ENCODE results near the gene KCNK17.

The KCNK17 gene

DNA sequence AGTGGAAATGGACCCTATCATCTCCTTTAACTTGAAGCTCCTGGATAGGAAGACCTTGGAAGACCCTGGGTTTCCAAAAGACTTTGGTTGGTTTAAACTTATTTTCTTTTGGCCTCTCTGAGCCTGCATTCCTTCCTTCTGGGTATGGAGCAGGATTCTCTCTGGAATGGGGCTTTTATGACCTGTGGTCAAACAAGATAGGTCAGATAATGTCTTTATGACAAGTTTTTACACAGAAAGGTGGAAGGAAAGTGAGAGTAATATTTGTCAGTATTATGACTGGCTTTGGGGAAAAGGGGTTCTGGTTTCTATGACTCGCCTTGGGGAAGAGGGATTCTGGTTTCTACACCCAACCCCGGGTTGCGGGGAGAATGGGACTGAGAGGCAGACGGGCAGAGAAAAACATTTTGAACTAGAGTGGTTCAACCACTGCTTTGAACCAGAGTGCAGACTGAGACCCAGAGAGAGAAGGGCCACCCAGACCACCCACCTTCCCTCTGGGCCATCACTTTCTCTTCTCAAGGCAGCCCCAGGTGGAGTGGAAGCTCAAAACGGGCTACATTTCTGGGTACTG lies 47.4 kb downstream of the KCNK17 start:
- no peak for DNase-seq (ENCODE audit: low read depth in 2 of 2)

DNA sequence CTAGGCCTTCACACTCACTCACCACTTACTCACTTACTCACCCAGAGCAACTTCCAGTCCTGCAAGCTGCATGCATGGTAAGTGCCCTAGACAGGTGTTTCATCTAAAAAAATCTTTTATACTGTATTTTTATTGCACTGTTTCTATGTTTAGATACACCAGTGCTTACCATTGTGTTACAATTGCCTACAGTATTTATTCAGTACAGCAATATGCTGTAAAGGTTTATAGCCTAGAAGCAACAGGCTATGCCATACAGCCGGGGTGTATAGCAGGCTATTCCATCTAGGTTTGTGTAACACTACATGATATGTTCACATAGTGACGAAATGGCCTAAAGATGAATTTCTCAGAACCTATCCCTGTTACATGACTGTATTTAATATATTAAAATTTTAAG lies 47.8 kb downstream of the KCNK17 start:
- DNase-seq (ENCODE audit: low read depth in 2 of 2) = no peak

GRCh38 chr6:39263303-39264037 lies 50.7 kb downstream of the KCNK17 start:
- no peak for DNase-seq (ENCODE audit: low read depth in 2 of 2)

DNA sequence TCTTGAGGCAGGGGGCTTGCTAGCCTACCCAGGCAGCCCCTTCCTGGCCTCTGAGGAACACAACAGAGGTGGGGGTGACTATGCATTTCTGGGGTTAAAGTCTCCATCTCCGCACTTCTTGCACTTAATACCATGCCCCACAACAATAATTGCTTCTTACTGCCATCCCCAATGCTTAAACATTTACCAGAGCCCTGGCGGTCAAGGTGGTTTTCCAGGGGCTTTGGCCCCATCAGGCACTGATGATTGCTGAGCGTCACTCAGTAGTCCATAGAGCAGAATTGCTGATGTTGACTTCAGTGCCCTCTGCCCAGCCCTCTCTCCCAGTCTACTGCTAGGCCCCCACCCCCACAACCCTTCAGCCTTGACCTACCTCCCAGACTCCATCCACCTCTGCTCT lies 52.5 kb downstream of the KCNK17 start:
- no peak for DNase-seq (ENCODE audit: low read depth in 2 of 2)

DNA sequence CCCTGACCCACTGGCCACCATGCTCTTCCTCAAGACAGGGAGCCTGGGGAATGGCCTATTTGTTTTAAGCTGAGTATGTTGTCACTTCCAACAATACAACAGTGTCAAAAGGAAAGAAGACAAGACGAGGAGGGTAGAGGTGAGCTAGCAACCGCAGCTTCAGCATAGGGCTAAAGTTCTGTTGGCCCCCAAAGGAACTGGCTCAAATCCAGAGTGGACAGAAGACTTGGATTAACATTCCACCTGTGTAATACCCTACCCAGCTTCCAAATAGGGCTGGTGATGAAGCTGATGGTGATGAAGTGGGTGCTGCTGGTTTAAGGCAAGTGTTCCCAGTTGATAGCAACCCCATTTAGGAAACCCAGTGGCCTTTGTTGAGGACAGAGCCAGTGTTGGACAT lies 53.3 kb downstream of the KCNK17 start:
- DNase-seq (ENCODE audit: low read depth in 2 of 2) = no peak

- DNase-seq (ENCODE audit: low read depth in 2 of 2) = no peak
Observed at GRCh38 chr6:39260456-39260855, 53.8 kb downstream of the KCNK17 start.

GRCh38 chr6:39256294-39256940 lies 57.8 kb downstream of the KCNK17 start:
- DNase-seq (ENCODE audit: low read depth in 2 of 2) = no peak

DNA sequence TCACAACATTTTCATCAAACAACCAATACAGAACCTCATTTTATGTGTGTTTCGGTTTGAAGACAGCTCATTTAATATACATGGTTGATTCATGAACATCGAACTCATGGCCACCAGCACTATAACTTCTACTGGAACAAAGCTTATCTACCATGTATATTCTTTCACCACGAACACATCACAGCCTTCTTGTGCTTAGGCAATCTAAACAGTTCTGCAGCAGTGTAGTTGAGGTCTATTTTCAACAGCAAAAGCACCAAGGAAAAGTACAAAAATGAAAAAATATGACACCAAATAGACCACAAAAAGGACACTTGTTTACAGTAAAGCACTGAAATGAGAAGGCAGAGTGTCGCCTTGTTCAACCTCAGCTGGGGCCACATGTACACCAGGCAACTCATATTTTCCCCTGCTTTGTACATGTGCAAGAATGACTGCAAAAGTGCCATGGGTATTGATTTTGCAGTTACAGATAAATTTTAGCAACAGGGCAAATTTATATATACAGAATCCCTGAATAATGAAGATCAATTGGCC lies 59.2 kb downstream of the KCNK17 start:
- no peak for DNase-seq (ENCODE audit: low read depth in 2 of 2)

- DNase-seq (ENCODE audit: low read depth in 2 of 2) = no peak
Observed at GRCh38 chr6:39251406-39251805, 62.8 kb downstream of the KCNK17 start.

DNA sequence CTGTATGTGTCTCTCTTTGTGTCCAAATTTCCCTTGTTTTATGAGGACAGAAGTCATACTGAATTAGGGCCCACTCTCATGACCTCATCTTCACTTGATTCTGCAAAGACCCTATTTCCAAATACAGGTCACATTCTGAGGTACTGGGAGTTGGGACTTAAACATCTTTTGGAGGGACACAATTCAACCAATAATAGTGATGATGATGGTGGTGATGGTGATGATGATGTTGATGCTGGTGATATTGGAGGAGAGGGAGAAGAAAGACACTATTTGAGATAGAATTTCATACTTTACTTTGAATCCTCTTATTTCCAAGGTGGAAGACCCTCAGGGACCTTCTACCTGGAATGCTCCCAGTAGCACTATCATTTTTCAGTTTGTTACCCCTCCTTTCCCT lies 63.7 kb downstream of the KCNK17 start:
- no peak for DNase-seq (ENCODE audit: low read depth in 2 of 2)

- no peak for DNase-seq (ENCODE audit: low read depth in 2 of 2)
Observed at GRCh38 chr6:39249278-39249677, 64.9 kb downstream of the KCNK17 start.

All from stimulated activated CD8-positive, alpha-beta memory T cell treated with anti-CD3 and anti-CD28 coated beads, Interleukin-2, amount 100 ng/mL, for 1 hour (primary cell).